Keratinocyte (primary cell): ENCODE results near the gene EIF4G1. TPM values are rescaled to one million over a fixed set of nuclear protein-coding genes. Genes with fewer than 3 reads are reported as not detected.

Experiments
- DNase-seq: peaks from one replicate; pipeline ENCODE4 v3.0.0-alpha.2; 2011; ENCODE audit warnings: low read depth, missing footprints, low spot score
- FAIRE-seq: peaks from 2 replicates; lab custom pipeline; 2011; peaks lifted over from hg19 to GRCh38; lab: Jason Lieb, UNC
- H2AFZ ChIP-seq: 2 replicates; pipeline ENCODE4 v1.6.0; 2012; ENCODE audit warnings: low read length, control low read depth, inconsistent platforms; ENCODE audit not compliant: control insufficient read depth
- H3K27ac ChIP-seq: 2 replicates; pipeline ENCODE4 v1.5.1; 2011; ENCODE audit warnings: low read length; ENCODE audit not compliant: control insufficient read depth, insufficient read depth
- H3K27me3 ChIP-seq: 3 replicates; pipeline ENCODE4 v1.6.0; 2011; ENCODE audit warnings: low read length; ENCODE audit not compliant: control insufficient read depth, insufficient read depth; ENCODE audit errors: extremely low read depth
- H3K36me3 ChIP-seq, 2 experiments: 2 replicates in 1 of 2; 3 replicates in 1 of 2; pipeline ENCODE4 v1.5.1; 2011; ENCODE audit warnings: low read length in 2 of 2, mild to moderate bottlenecking in 1 of 2; ENCODE audit not compliant: control insufficient read depth in 2 of 2, insufficient read depth in 2 of 2; ENCODE audit errors: extremely low read depth in 1 of 2
- H3K4me1 ChIP-seq: 3 replicates; pipeline ENCODE4 v1.5.1; 2011; ENCODE audit warnings: low read length; ENCODE audit not compliant: control insufficient read depth, insufficient read depth; ENCODE audit errors: extremely low read depth
- H3K4me2 ChIP-seq: 3 replicates; pipeline ENCODE4 v1.6.0; 2011; ENCODE audit warnings: low read depth, low read length; ENCODE audit not compliant: control insufficient read depth, insufficient read depth; ENCODE audit errors: extremely low read depth
- H3K4me3 ChIP-seq, 3 experiments: fragments of 200-600 bp in 1 of 3; sonication (generic) in 1 of 3; 2 replicates in 2 of 3; 3 replicates in 1 of 3; pipeline ENCODE4 v1.5.1; 2011 to 2016; ENCODE audit warnings: low read length in 3 of 3, mild to moderate bottlenecking in 3 of 3, control low read depth in 2 of 3, inconsistent platforms in 1 of 3, low read depth in 1 of 3, mixed read lengths in 1 of 3, mixed run types in 1 of 3, moderate library complexity in 1 of 3; ENCODE audit not compliant: control insufficient read depth in 2 of 3, insufficient read depth in 2 of 3; ENCODE audit errors: extremely low read depth in 1 of 3
- H3K79me2 ChIP-seq: 2 replicates; pipeline ENCODE4 v1.6.0; 2012; ENCODE audit warnings: low read length; ENCODE audit not compliant: control insufficient read depth, insufficient read depth
- H3K9ac ChIP-seq: 3 replicates; pipeline ENCODE4 v1.6.0; 2011; ENCODE audit warnings: low read length; ENCODE audit not compliant: control insufficient read depth, insufficient read depth; ENCODE audit errors: extremely low read depth
- H3K9me1 ChIP-seq: 3 replicates; pipeline ENCODE4 v1.6.0; 2011; ENCODE audit warnings: low read length; ENCODE audit not compliant: control insufficient read depth, insufficient read depth; ENCODE audit errors: extremely low read depth
- H3K9me3 ChIP-seq: 2 replicates; pipeline ENCODE4 v1.5.1; 2012; ENCODE audit warnings: low read depth, low read length; ENCODE audit not compliant: control insufficient read depth
- H4K20me1 ChIP-seq: 3 replicates; pipeline ENCODE4 v1.6.0; 2011; ENCODE audit warnings: low read length; ENCODE audit not compliant: control insufficient read depth, insufficient read depth; ENCODE audit errors: extremely low read depth
- EZH2 ChIP-seq: IDR thresholded peaks from one replicate; pipeline ENCODE4 v1.6.1; 2012; ENCODE audit warnings: inconsistent platforms, mild to moderate bottlenecking, low read length, moderate library complexity
- dilution Hi-C: fragments of 300-500 bp; cut with MboI; formaldehyde crosslinking; loops from one replicate; pipeline ENCODE4 v1.7.0; 2020; ENCODE audit warnings: low sequenced_read_pairs; ENCODE audit not compliant: extremely low pct_ligation_motif_present
- polyA plus RNA-seq, 5 experiments: library from polyadenylated mRNA; depleted of rRNA in 3 of 5; stranded (reverse) in 3 of 5; stranded (forward) in 1 of 5; unstranded in 1 of 5; fragments of >200 nt; gene quantifications; 1 replicate in 1 of 5; 2 replicates in 3 of 5; 3 replicates in 1 of 5; pipeline versions ENCODE4 v1.2.1 to v1.2.3, GENCODE V29; 2011 to 2012; ENCODE audit warnings: missing spikeins in 2 of 5, low read depth in 1 of 5, low replicate concordance in 1 of 5
- TF ChIP-seq, protein P1 (sequence below), 3 experiments: IDR thresholded peaks in 1 of 3; conservative IDR thresholded peaks in 1 of 3; optimal IDR thresholded peaks in 1 of 3; 2 replicates in 2 of 3; 3 replicates in 1 of 3; pipeline versions ENCODE3 to v1.5.1; 2011; ENCODE audit warnings: low read length in 3 of 3, mild to moderate bottlenecking in 3 of 3, moderate library complexity in 2 of 3, control low read depth in 1 of 3, inconsistent platforms in 1 of 3; ENCODE audit not compliant: insufficient read depth in 2 of 3; ENCODE audit errors: extremely low read depth in 1 of 3

The EIF4G1 gene
- polyA plus RNA-seq, 1 donor (not counting 4 experiments of a cell fraction or from before 2014, with no cell fraction given) = 225 TPM

DNA sequence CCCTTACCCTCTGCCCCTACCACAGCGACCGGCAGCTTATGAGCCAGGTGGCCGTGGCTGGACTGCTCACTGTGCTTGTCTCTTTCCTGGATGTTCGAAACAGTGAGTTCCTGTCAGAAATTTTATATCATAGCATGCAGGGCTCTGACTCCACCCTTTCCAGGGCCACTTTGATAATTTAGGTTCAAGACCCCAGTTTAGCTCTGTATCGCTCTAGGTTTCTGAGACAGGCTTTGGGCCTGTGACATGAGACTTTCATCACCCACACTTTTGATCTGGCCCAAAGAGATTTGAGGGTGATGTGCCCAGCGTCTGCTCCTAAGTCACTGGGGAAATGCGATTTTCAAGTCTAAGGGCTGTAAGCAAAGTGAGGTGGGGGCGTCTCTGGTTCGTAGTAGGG is 6.5 kb upstream of the EIF4G1 start:
- no peak for FAIRE-seq
- H3K9me3 ChIP-seq = no peaks in the 10 kb centered on the region
- H3K4me1 ChIP-seq = no peaks in the 10 kb centered on the region
- TF ChIP-seq, protein P1, sequence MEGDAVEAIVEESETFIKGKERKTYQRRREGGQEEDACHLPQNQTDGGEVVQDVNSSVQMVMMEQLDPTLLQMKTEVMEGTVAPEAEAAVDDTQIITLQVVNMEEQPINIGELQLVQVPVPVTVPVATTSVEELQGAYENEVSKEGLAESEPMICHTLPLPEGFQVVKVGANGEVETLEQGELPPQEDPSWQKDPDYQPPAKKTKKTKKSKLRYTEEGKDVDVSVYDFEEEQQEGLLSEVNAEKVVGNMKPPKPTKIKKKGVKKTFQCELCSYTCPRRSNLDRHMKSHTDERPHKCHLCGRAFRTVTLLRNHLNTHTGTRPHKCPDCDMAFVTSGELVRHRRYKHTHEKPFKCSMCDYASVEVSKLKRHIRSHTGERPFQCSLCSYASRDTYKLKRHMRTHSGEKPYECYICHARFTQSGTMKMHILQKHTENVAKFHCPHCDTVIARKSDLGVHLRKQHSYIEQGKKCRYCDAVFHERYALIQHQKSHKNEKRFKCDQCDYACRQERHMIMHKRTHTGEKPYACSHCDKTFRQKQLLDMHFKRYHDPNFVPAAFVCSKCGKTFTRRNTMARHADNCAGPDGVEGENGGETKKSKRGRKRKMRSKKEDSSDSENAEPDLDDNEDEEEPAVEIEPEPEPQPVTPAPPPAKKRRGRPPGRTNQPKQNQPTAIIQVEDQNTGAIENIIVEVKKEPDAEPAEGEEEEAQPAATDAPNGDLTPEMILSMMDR (optimal IDR thresholded peaks at IDR 0.05 in 1 of 3, IDR thresholded peaks at IDR 0.05 in 1 of 3, conservative IDR thresholded peaks at IDR 0.05 in 1 of 3; ENCODE audit: extremely low read depth in 1 of 3, insufficient read depth in 2 of 3, low read length in 3 of 3) = no peak
- TF ChIP-seq EZH2 = no peak
- no peaks in the 10 kb centered on the region for H3K9me1 ChIP-seq
- H3K27ac ChIP-seq = no peak overlapping the region
- H3K79me2 ChIP-seq = peaks cover 31% of the 10 kb centered on the region
- DNase-seq = no peak
- H2AFZ ChIP-seq = no peak overlapping the region
- no peak overlapping the region for H3K9ac ChIP-seq
- H3K27me3 ChIP-seq = no peaks in the 10 kb centered on the region
- dilution Hi-C loops = no loop called here
- peaks cover 7% of the 10 kb centered on the region for H4K20me1 ChIP-seq
- H3K4me3 ChIP-seq = no peak overlapping the region
- H3K36me3 ChIP-seq = peaks cover 45 to 53% of the 10 kb centered on the region in 2 experiments
- no peak overlapping the region for H3K4me2 ChIP-seq

DNA sequence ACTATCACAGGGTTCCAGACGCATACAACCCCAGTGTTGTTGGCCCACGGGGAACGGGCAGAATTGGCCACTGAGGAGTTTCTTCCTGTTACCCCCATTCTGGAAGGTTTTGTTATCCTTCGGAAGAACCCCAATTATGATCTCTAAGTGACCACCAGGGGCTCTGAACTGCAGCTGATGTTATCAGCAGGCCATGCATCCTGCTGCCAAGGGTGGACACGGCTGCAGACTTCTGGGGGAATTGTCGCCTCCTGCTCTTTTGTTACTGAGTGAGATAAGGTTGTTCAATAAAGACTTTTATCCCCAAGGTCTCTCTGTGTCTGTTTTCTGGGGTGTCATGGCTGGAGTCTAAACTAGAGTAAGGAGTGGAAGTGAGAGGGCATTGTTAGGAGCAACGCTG is 5.7 kb upstream of the EIF4G1 start:
- dilution Hi-C loops = no loop called here

More for the DNA sequence above, 5.7 kb upstream of the EIF4G1 start:
- H3K79me2 ChIP-seq = peaks cover 22% of the 10 kb centered on the region
- no peaks in the 10 kb centered on the region for H3K9me1 ChIP-seq
- H3K4me2 ChIP-seq = no peak overlapping the region
- H3K36me3 ChIP-seq = peaks cover 41 to 48% of the 10 kb centered on the region in 2 experiments
- no peaks in the 10 kb centered on the region for H3K9me3 ChIP-seq
- H3K4me1 ChIP-seq = no peaks in the 10 kb centered on the region
- DNase-seq (no peak), FAIRE-seq (no peak)
- no peaks in the 10 kb centered on the region for H3K27me3 ChIP-seq
- no peak overlapping the region for H3K9ac ChIP-seq
- peaks cover 7% of the 10 kb centered on the region for H4K20me1 ChIP-seq
- no peak overlapping the region for H3K4me3 ChIP-seq
- TF ChIP-seq, protein P1 (optimal IDR thresholded peaks at IDR 0.05 in 1 of 3, IDR thresholded peaks at IDR 0.05 in 1 of 3, conservative IDR thresholded peaks at IDR 0.05 in 1 of 3; ENCODE audit: extremely low read depth in 1 of 3, insufficient read depth in 2 of 3, low read length in 3 of 3) = no peak
- TF ChIP-seq EZH2 = no peak
- H3K27ac ChIP-seq = no peak overlapping the region
- no peak overlapping the region for H2AFZ ChIP-seq
